ENCODE data around the gene COL11A2. TPM values are rescaled to one million over a fixed set of nuclear protein-coding genes. Genes with fewer than 3 reads are reported as not detected.
A peak's percentile ranks its signal among the peaks of the same experiment; 100 is the strongest.

Gene COL11A2
- polyA plus RNA-seq, 3 donors: 0.57 TPM; not detected in 2

DNA sequence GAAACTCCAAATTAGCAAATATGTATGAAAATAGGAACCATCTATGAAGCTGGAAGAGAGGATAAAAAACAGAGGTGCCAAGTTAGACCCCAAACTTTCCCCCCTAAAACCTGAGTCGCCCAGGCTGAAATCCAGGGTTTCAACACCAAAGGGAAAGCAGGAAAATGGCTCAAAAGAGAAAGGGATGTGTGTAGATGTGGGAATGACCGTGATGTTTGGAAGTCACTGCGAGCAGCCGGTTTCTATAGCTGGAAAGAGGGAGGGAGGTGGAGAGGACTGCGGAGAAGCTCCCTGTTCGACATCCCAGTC, 20.5 kb upstream of the COL11A2 start:
- Histone ChIP-seq H3K9ac (ENCODE audit: insufficient read depth, low read length, poor library complexity, severe bottlenecking) (peak overlapping the region; percentile 28), H3K27ac (ENCODE audit: low read depth in 1 of 2, low read length in 2 of 2) (no peak overlapping the region), H3K36me3 (replicated peaks in 1 of 2; ENCODE audit: control insufficient read depth in 1 of 2, insufficient read depth in 2 of 2, low read length in 2 of 2) (peaks cover 10 to 29% of the 10 kb centered on the region in 2 donors), H3K4me2 (replicated peaks; ENCODE audit: extremely low read depth, low read length, poor library complexity, severe bottlenecking) (peak overlapping the region; percentile 53), H3K4me3 (replicated peaks in 1 of 3; ENCODE audit: low read depth in 2 of 3, low read length in 3 of 3) (peak overlapping the region in 2 of 3 experiments; percentile 29 to 42), H3K79me2 (ENCODE audit: insufficient read depth, low read length) (no peaks in the 10 kb centered on the region), H3K9me3 (replicated peaks in 1 of 2; ENCODE audit: control insufficient read depth in 1 of 2, insufficient read depth in 1 of 2, low read length in 2 of 2) (no peaks in the 10 kb centered on the region), H3K27me3 (ENCODE audit: control insufficient read depth in 2 of 2, insufficient read depth in 2 of 2, low read length in 2 of 2) (peaks cover 10 to 28% of the 10 kb centered on the region in 2 donors), H2AFZ (ENCODE audit: insufficient read depth, low read depth, low read length, poor library complexity, severe bottlenecking) (no peak overlapping the region), H4K20me1 (ENCODE audit: insufficient read depth, low read length) (no peaks in the 10 kb centered on the region), H3K4me1 (ENCODE audit: control insufficient read depth in 1 of 2, insufficient read depth in 2 of 2, low read length in 2 of 2) (peaks cover 20 to 26% of the 10 kb centered on the region in 2 donors)
- Mint-ChIP-seq H3K27ac (no peak overlapping the region), H3K9me3 (peaks cover 0 to 7% (median 0%) of the 10 kb centered on the region in 7 donors), H3K4me3 (peak overlapping the region; percentile 62 to 87), H3K36me3 (peaks cover 23 to 29% of the 10 kb centered on the region in 2 donors), H3K4me1 (peaks cover 28% of the 10 kb centered on the region), H3K27me3 (ENCODE audit: low read depth in 3 of 3) (peaks cover 24 to 35% (median 30%) of the 10 kb centered on the region in 3 donors)
- no peak for DNase-seq
- TF ChIP-seq, protein P1, sequence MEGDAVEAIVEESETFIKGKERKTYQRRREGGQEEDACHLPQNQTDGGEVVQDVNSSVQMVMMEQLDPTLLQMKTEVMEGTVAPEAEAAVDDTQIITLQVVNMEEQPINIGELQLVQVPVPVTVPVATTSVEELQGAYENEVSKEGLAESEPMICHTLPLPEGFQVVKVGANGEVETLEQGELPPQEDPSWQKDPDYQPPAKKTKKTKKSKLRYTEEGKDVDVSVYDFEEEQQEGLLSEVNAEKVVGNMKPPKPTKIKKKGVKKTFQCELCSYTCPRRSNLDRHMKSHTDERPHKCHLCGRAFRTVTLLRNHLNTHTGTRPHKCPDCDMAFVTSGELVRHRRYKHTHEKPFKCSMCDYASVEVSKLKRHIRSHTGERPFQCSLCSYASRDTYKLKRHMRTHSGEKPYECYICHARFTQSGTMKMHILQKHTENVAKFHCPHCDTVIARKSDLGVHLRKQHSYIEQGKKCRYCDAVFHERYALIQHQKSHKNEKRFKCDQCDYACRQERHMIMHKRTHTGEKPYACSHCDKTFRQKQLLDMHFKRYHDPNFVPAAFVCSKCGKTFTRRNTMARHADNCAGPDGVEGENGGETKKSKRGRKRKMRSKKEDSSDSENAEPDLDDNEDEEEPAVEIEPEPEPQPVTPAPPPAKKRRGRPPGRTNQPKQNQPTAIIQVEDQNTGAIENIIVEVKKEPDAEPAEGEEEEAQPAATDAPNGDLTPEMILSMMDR (IDR thresholded peaks at IDR 0.05): no peak
- intact Hi-C loops (cut with micrococcal nuclease): loop anchor here in 1 of 2 donors (5.0 kb wide), 1 partner anchor 34 kb away; no protein-coding TSS in a partner anchor
- WGBS (ENCODE audit: insufficient coverage): 2% methylated on average over 5 of the region's 6 CpGs

DNA sequence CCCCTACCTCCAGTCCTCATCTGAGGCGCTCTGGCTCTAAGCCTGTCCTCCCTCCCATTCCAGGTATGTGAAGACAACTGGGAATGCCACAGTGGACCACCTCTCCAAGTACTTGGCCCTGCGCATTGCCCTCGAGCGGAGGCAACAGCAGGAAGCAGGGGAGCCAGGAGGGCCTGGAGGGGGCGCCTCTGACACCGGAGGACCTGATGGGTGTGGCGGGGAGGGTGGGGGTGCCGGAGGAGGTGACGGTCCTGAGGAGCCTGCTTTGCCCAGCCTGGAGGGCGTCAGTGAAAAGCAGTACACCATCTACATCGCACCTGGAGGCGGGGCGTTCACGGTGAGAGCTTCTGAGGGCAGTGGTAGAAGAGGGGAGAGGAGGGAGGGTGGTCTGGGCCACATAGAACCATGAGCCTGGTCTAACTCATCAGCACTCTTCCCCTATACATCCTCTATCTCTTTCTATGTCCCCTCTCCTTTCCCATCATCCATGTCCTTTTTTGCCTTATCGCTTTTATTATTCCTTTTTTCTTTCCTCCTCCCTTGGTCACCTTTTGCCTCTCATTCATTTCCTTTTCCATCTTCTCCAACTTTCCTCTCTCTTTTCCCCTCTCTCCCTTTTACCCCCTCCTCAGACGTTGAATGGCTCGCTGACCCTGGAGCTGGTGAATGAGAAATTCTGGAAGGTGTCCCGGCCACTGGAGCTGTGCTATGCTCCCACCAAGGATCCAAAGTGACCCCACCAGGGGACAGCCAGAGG, 19.6 kb upstream of the COL11A2 start:
- peaks cover 27 to 35% of the 10 kb centered on the region in 2 donors for H3K4me1 ChIP-seq (ENCODE audit: control insufficient read depth in 1 of 2, insufficient read depth in 2 of 2, low read length in 2 of 2)
- Mint-ChIP-seq H3K27ac (peak overlapping the region in 1 of 7 donors; percentile 46), H3K36me3 (peaks cover 23 to 29% of the 10 kb centered on the region in 2 donors), H3K9me3 (peaks cover 0 to 7% (median 0%) of the 10 kb centered on the region in 7 donors), H3K27me3 (ENCODE audit: low read depth in 3 of 3) (peaks cover 26 to 38% (median 30%) of the 10 kb centered on the region in 3 donors), H3K4me1 (peaks cover 32% of the 10 kb centered on the region), H3K4me3 (peak overlapping the region in 1 of 2 donors; percentile 42)
- H2AFZ ChIP-seq (ENCODE audit: insufficient read depth, low read depth, low read length, poor library complexity, severe bottlenecking): no peak overlapping the region
- H3K4me2 ChIP-seq (replicated peaks; ENCODE audit: extremely low read depth, low read length, poor library complexity, severe bottlenecking): no peak overlapping the region
- peaks cover 10 to 28% of the 10 kb centered on the region in 2 donors for H3K27me3 ChIP-seq (ENCODE audit: control insufficient read depth in 2 of 2, insufficient read depth in 2 of 2, low read length in 2 of 2)
- H3K79me2 ChIP-seq (ENCODE audit: insufficient read depth, low read length): no peaks in the 10 kb centered on the region
- no peak overlapping the region for H3K27ac ChIP-seq (ENCODE audit: low read depth in 1 of 2, low read length in 2 of 2)
- intact Hi-C loops (cut with micrococcal nuclease): loop anchor here in 1 of 2 donors (5.0 kb wide), 1 partner anchor 35 kb away; no protein-coding TSS in a partner anchor
- no peaks in the 10 kb centered on the region for H4K20me1 ChIP-seq (ENCODE audit: insufficient read depth, low read length)
- H3K36me3 ChIP-seq (replicated peaks in 1 of 2; ENCODE audit: control insufficient read depth in 1 of 2, insufficient read depth in 2 of 2, low read length in 2 of 2): peaks cover 10 to 29% of the 10 kb centered on the region in 2 donors
- no peak overlapping the region for H3K9ac ChIP-seq (ENCODE audit: insufficient read depth, low read length, poor library complexity, severe bottlenecking)
- no peak for DNase-seq
- WGBS (ENCODE audit: insufficient coverage): 100% methylated on average over 3 of the region's 18 CpGs
- no peaks in the 10 kb centered on the region for H3K9me3 ChIP-seq (replicated peaks in 1 of 2; ENCODE audit: control insufficient read depth in 1 of 2, insufficient read depth in 1 of 2, low read length in 2 of 2)
- no peak overlapping the region for H3K4me3 ChIP-seq (replicated peaks in 1 of 3; ENCODE audit: low read depth in 2 of 3, low read length in 3 of 3)
- TF ChIP-seq, protein P1 (IDR thresholded peaks at IDR 0.05): no peak
